ENCODE measurements around the gene CAMK1D. TPM values are rescaled to one million over a fixed set of nuclear protein-coding genes. Genes with fewer than 3 reads are reported as not detected.

CAMK1D gene
- total and polyA plus RNA-seq, 2 experiments from 2014 or later, result 4.6 to 7.2 TPM

- TF ChIP-seq, protein P1, sequence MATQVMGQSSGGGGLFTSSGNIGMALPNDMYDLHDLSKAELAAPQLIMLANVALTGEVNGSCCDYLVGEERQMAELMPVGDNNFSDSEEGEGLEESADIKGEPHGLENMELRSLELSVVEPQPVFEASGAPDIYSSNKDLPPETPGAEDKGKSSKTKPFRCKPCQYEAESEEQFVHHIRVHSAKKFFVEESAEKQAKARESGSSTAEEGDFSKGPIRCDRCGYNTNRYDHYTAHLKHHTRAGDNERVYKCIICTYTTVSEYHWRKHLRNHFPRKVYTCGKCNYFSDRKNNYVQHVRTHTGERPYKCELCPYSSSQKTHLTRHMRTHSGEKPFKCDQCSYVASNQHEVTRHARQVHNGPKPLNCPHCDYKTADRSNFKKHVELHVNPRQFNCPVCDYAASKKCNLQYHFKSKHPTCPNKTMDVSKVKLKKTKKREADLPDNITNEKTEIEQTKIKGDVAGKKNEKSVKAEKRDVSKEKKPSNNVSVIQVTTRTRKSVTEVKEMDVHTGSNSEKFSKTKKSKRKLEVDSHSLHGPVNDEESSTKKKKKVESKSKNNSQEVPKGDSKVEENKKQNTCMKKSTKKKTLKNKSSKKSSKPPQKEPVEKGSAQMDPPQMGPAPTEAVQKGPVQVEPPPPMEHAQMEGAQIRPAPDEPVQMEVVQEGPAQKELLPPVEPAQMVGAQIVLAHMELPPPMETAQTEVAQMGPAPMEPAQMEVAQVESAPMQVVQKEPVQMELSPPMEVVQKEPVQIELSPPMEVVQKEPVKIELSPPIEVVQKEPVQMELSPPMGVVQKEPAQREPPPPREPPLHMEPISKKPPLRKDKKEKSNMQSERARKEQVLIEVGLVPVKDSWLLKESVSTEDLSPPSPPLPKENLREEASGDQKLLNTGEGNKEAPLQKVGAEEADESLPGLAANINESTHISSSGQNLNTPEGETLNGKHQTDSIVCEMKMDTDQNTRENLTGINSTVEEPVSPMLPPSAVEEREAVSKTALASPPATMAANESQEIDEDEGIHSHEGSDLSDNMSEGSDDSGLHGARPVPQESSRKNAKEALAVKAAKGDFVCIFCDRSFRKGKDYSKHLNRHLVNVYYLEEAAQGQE (IDR thresholded peaks at IDR 0.05; ENCODE audit: unreplicated experiment), result no peak
- TF ChIP-seq ZNF114 (CRISPR knock-in tag; IDR thresholded peaks at IDR 0.05), result no peak
- TF ChIP-seq, protein P2, sequence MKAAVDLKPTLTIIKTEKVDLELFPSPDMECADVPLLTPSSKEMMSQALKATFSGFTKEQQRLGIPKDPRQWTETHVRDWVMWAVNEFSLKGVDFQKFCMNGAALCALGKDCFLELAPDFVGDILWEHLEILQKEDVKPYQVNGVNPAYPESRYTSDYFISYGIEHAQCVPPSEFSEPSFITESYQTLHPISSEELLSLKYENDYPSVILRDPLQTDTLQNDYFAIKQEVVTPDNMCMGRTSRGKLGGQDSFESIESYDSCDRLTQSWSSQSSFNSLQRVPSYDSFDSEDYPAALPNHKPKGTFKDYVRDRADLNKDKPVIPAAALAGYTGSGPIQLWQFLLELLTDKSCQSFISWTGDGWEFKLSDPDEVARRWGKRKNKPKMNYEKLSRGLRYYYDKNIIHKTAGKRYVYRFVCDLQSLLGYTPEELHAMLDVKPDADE (IDR thresholded peaks at IDR 0.05), result no peak
- TF ChIP-seq EZH2phosphoT487 (IDR thresholded peaks at IDR 0.05; ENCODE audit: unreplicated experiment), result no peak
- TF ChIP-seq NANOG (IDR thresholded peaks at IDR 0.05; ENCODE audit: borderline replicate concordance), result no peak
- no peak for TF ChIP-seq JUNB (IDR thresholded peaks at IDR 0.05; ENCODE audit: unreplicated experiment)
- TF ChIP-seq POLR2AphosphoS5 (IDR thresholded peaks at IDR 0.05; ENCODE audit: low read depth), result no peak
Measured at GRCh38 chr10:12631216-12631615, 281.9 kb downstream of the CAMK1D start (continued).

- Histone ChIP-seq H3K79me2 (replicated peaks; ENCODE audit: insufficient read depth) (no peaks in the 10 kb centered on the region), H3K27me3 (ENCODE audit: insufficient read depth) (no peaks in the 10 kb centered on the region), H3K4me3 (no peak overlapping the region), H3K9me2 (ENCODE audit: insufficient read depth) (no peaks in the 10 kb centered on the region; the same call in 1 of the 2 replicates), H3K4me2 (no peak overlapping the region), H3F3A (replicated peaks; ENCODE audit: low read depth) (no peaks in the 10 kb centered on the region), H3K36me3 (ENCODE audit: insufficient read depth) (no peaks in the 10 kb centered on the region), H2AFZ (no peak overlapping the region), H3K4me1 (ENCODE audit: insufficient read depth) (no peaks in the 10 kb centered on the region; the same call in 1 of the 2 replicates), H4K20me1 (replicated peaks; ENCODE audit: insufficient read depth) (no peaks in the 10 kb centered on the region; the same call in 1 of the 2 replicates), H3K27ac (ENCODE audit: low read depth) (no peak overlapping the region)
- Mint-ChIP-seq H3K27ac (no peak overlapping the region), H3K27me3 (ENCODE audit: insufficient read depth, low read depth, poor library complexity) (peaks cover 2% of the 10 kb centered on the region), H3K9me3 (peaks cover 13% of the 10 kb centered on the region; the same call in 2 of the 3 replicates), H3K4me1 (peaks cover 4% of the 10 kb centered on the region; the same call in 1 of the 3 replicates), H3K4me3 (no peak overlapping the region), H3K36me3 (ENCODE audit: low read depth) (peaks cover 15% of the 10 kb centered on the region)
- TF ChIP-seq JUNB (IDR thresholded peaks at IDR 0.05; ENCODE audit: unreplicated experiment) (no peak), EZH2 (IDR thresholded peaks at IDR 0.05; ENCODE audit: low read depth, unreplicated experiment) (no peak), ZNF114 (CRISPR knock-in tag; IDR thresholded peaks at IDR 0.05) (no peak)
- TF ChIP-seq, protein P1 (IDR thresholded peaks at IDR 0.05; ENCODE audit: unreplicated experiment), result no peak
- ATAC-seq, result no peak
- no peak for DNase-seq (ENCODE audit: low spot score)
Measured at GRCh38 chr10:12631787-12632562, 282.6 kb downstream of the CAMK1D start.
